K562 (cell line): ENCODE measurements around the gene SEPTIN6. TPM values are rescaled to one million over a fixed set of nuclear protein-coding genes. Genes with fewer than 3 reads are reported as not detected.
"Not testable (repeated sequence)": the region's sequence is repeated elsewhere in the genome, so short reads cannot be mapped to it uniquely, and the experiment has no call there.

ENCODE experiments used
- ATAC-seq: fragments of 200-7000 bp; cut with Tn5 transposase; 3 replicates; pipeline ENCODE4 v1.9.1; 2020; ENCODE audit warnings: moderate library complexity
- BruUV-seq: library from RNA; stranded (reverse); fragments of 400-500 nt; replicated peaks from 2 replicates; lab custom pipeline; 2021; lab: Mats Ljungman, UMichigan
- CTCF ChIA-PET: fragments of 300-600 bp; formaldehyde crosslinking; extraction: SDS; loops from one replicate; lab custom pipeline; 2021; ENCODE audit warnings: low intra/inter-chr PET ratio; lab: Yijun Ruan, JAX
- POLR2A ChIA-PET: fragments of 300-600, 350-650 bp; sonication (Branson Sonifier 250); formaldehyde crosslinking; extraction: SDS; loops from one replicate; lab custom pipeline; 2021; ENCODE audit warnings: antibody characterized with exemption, inconsistent platforms; lab: Yijun Ruan, JAX
- DNase-seq, 4 experiments: peaks; one replicate each; pipeline versions ENCODE4 v3.0.0 to v3.0.0-alpha.2; 2011 to 2018; ENCODE audit warnings: low spot score in 3 of 4, mixed read lengths in 3 of 4; ENCODE audit errors: extremely low read depth in 1 of 4
- FAIRE-seq: peaks from 2 replicates; lab custom pipeline; 2011; peaks lifted over from hg19 to GRCh38; lab: Jason Lieb, UNC
- H2AFZ ChIP-seq: 2 replicates; pipeline ENCODE4 v1.6.0; 2011; ENCODE audit warnings: low read depth, low read length, control low read depth, inconsistent platforms
- H3K27ac ChIP-seq: fragments of 200-600 bp; 3 replicates; pipeline ENCODE4 v1.8.0; 2011; ENCODE audit warnings: low read depth, mild to moderate bottlenecking, control low read depth, inconsistent platforms, low read length, moderate library complexity, mixed read lengths; ENCODE audit errors: extremely low read depth
- H3K27me3 ChIP-seq, 2 experiments: fragments of 300-600 bp in 1 of 2; 2 replicates in 1 of 2; 3 replicates in 1 of 2; pipeline versions ENCODE4 v1.6.0 to v1.8.0; 2011; ENCODE audit warnings: inconsistent platforms in 2 of 2, low read length in 2 of 2, mild to moderate bottlenecking in 1 of 2, mixed read lengths in 1 of 2, moderate library complexity in 1 of 2; ENCODE audit not compliant: control insufficient read depth in 2 of 2, insufficient read depth in 2 of 2
- H3K36me3 ChIP-seq: fragments of 300-600 bp; 3 replicates; pipeline ENCODE4 v1.8.0; 2011; ENCODE audit warnings: mild to moderate bottlenecking, low read length, inconsistent platforms; ENCODE audit not compliant: control insufficient read depth, insufficient read depth
- H3K4me1 ChIP-seq, 2 experiments: fragments of 200-600 bp in 1 of 2; replicated peaks in 1 of 2; 2 replicates in 1 of 2; 3 replicates in 1 of 2; pipeline versions ENCODE4 v1.5.1 to v1.8.0; 2011; ENCODE audit warnings: inconsistent platforms in 2 of 2, low read length in 2 of 2, mild to moderate bottlenecking in 1 of 2, mixed read lengths in 1 of 2, moderate library complexity in 1 of 2; ENCODE audit not compliant: control insufficient read depth in 2 of 2, insufficient read depth in 2 of 2
- H3K4me2 ChIP-seq: 2 replicates; pipeline ENCODE4 v1.6.1; 2011; ENCODE audit warnings: low read length, control low read depth, inconsistent platforms, mixed read lengths; ENCODE audit not compliant: insufficient read depth
- H3K4me3 ChIP-seq: fragments of 200-600 bp; sonication (generic), shearing (Covaris generic); 2 replicates; pipeline ENCODE4 v1.5.1; 2016; ENCODE audit warnings: control low read depth, inconsistent platforms
- H3K79me2 ChIP-seq: fragments of 200-600 bp; 3 replicates; pipeline ENCODE4 v1.8.0; 2011; ENCODE audit warnings: low read length, inconsistent platforms; ENCODE audit not compliant: control insufficient read depth, insufficient read depth
- H3K9ac ChIP-seq, 2 experiments: 2 replicates each; pipeline versions ENCODE4 v1.6.0 to v1.6.1; 2011; ENCODE audit warnings: low read depth in 2 of 2, low read length in 2 of 2, control low read depth in 1 of 2, inconsistent platforms in 1 of 2, mild to moderate bottlenecking in 1 of 2, mixed read lengths in 1 of 2; ENCODE audit not compliant: insufficient read depth in 1 of 2
- H3K9me1 ChIP-seq: one replicate; pipeline ENCODE4 v1.6.0; 2011; ENCODE audit warnings: inconsistent platforms, mild to moderate bottlenecking, low read length, moderate library complexity; ENCODE audit not compliant: control insufficient read depth, insufficient read depth
- H3K9me3 ChIP-seq: replicated peaks from 2 replicates; pipeline ENCODE4 v1.5.1; 2011; ENCODE audit warnings: low read depth, low read length, inconsistent platforms; ENCODE audit not compliant: control insufficient read depth, insufficient read depth
- H4K20me1 ChIP-seq: replicated peaks from 2 replicates; pipeline ENCODE4 v1.6.1; 2011; ENCODE audit warnings: low read length, inconsistent platforms, mixed read lengths; ENCODE audit not compliant: control insufficient read depth, insufficient read depth
- EGR1 ChIP-seq: fragments of 450-650 bp; conservative IDR thresholded peaks from 2 replicates; pipeline ENCODE4 v1.6.1; 2017; ENCODE audit warnings: mild to moderate bottlenecking
- NFRKB ChIP-seq: fragments of 450-650 bp; IDR thresholded peaks from 2 replicates; pipeline ENCODE4 v1.6.1; 2016; ENCODE audit warnings: low read depth
- RUNX1 ChIP-seq: sonication (generic); IDR thresholded peaks from 2 replicates; pipeline ENCODE4 v1.6.1; 2016; ENCODE audit warnings: antibody characterized with exemption, low read depth
- SMAD1 ChIP-seq: fragments of 150-350 bp; IDR thresholded peaks from 2 replicates; pipeline ENCODE4 v1.6.1; 2014; ENCODE audit warnings: low read length, low read depth; ENCODE audit not compliant: partially characterized antibody
- ZBTB9 ChIP-seq: fragments of 450-650 bp; formaldehyde crosslinking; IDR thresholded peaks from 2 replicates; pipeline ENCODE4 v1.4.0; 2020; ENCODE audit warnings: mild to moderate bottlenecking, moderate library complexity
- ZNF79 ChIP-seq: fragments of 250-450 bp; sonication (Bioruptor Pico); IDR thresholded peaks from 2 replicates; pipeline ENCODE4 v1.4.0; 2020; ENCODE audit warnings: low read depth, mild to moderate bottlenecking, moderate library complexity
- WGBS: fragments of 100-300 bp; shearing (Covaris generic); methylation state at CpG from one replicate; pipeline ENCODE4 v1.1.6; 2016; ENCODE audit warnings: low coverage, mixed read lengths; ENCODE audit not compliant: insufficient coverage; ENCODE audit errors: missing lambda C conversion rate; 5-methylcytosine and 5-hydroxymethylcytosine counted together
- in situ Hi-C: fragments of 300-500 bp; cut with MboI; formaldehyde crosslinking; loops from 4 replicates; pipeline ENCODE4 v1.15.0; 2018; ENCODE audit warnings: inconsistent platforms, mixed read lengths
- intact Hi-C: fragments of 100-400 bp; cut with micrococcal nuclease; formaldehyde crosslinking; loops from 2 replicates; pipeline ENCODE4 v1.14.2; 2022
- polyA plus RNA-seq, 8 experiments: library from polyadenylated mRNA; depleted of rRNA in 4 of 8; stranded (reverse) in 5 of 8; unstranded in 3 of 8; fragments of >200 nt; fragmentation: Nextera tagmentation in 2 of 8; fragmentation: Illumina TruSeq in 1 of 8; extraction: Ambion mirVana in 2 of 8; extraction: Trizol in 1 of 8; gene quantifications; 2 replicates each; pipeline versions ENCODE4 v1.2.1 to v1.2.3, GENCODE V29; 2011 to 2014; ENCODE audit warnings: inconsistent platforms in 1 of 8, missing spikeins in 1 of 8
- total RNA-seq, 7 experiments: library from RNA; depleted of rRNA in 6 of 7; stranded (reverse); fragments of >200 nt in 6 of 7; fragmentation: Illumina TruSeq in 2 of 7; extraction: Trizol in 2 of 7; gene quantifications; 2 replicates each; pipeline versions ENCODE4 v1.2.1 to v1.2.3, GENCODE V29; 2011 to 2021; ENCODE audit warnings: low replicate concordance in 1 of 7

SEPTIN6 gene
- total and polyA plus RNA-seq, 9 of the 15 experiments (the other 6 are each of a cell fraction or from before 2014, with no cell fraction given) = 8.4 to 67.0 (median 37.8) TPM

- intact Hi-C loops = no loop called here
- no peak for DNase-seq
- Histone ChIP-seq H3K9ac (no peak overlapping the region), H3K27me3 (no peaks in the 10 kb centered on the region), H4K20me1 (no peaks in the 10 kb centered on the region)
- no peak for TF ChIP-seq SMAD1
- no peak for TF ChIP-seq NFRKB
- TF ChIP-seq EGR1 = no peak
- TF ChIP-seq ZNF79 = no peak
- no peak for TF ChIP-seq ZBTB9 (CRISPR knock-in tag)
- no peak for TF ChIP-seq RUNX1
- TF ChIP-seq, all 486 proteins: peak for 0
- ATAC-seq = no peak
- 71% methylated on average over 11 of the region's 16 CpGs for WGBS
- Histone ChIP-seq H3K9me1 (no peaks in the 10 kb centered on the region), H2AFZ (no peak overlapping the region), H3K36me3 (peaks cover 27% of the 10 kb centered on the region; the same call in 1 of the 3 replicates), H3K4me1 (no peaks in the 10 kb centered on the region; a peak in 3 of 5 replicates), H3K4me3 (no peak overlapping the region), H3K4me2 (no peak overlapping the region), H3K27ac (no peak overlapping the region), H3K9me3 (no peaks in the 10 kb centered on the region), H3K79me2 (no peaks in the 10 kb centered on the region)
- no peak for FAIRE-seq
- ChIA-PET POLR2A (interaction anchor here (0.9 to 1.9 kb wide), 3 partner anchors 10 to 18 kb away, joined by 3 to 5 read pairs (median 3); no protein-coding TSS in a partner anchor), CTCF (no interaction called here)
- in situ Hi-C loops = no loop called here
- no TSS peak for BruUV-seq
Observed at GRCh38 chrX:119667111-119667878, 25.7 kb downstream of the SEPTIN6 start.

GRCh38 chrX:119664877-119665276 lies 28.1 kb downstream of the SEPTIN6 start:
- H3K4me3 ChIP-seq, intact Hi-C loops, H3K79me2 ChIP-seq, CTCF ChIA-PET, H3K9me1 ChIP-seq, ATAC-seq, H3K9me3 ChIP-seq, H4K20me1 ChIP-seq, FAIRE-seq, H3K4me1 ChIP-seq, H3K27me3 ChIP-seq, H3K27ac ChIP-seq, POLR2A ChIA-PET, H3K9ac ChIP-seq, H3K4me2 ChIP-seq, BruUV-seq, H2AFZ ChIP-seq, DNase-seq, in situ Hi-C loops: not testable (repeated sequence)
- peaks cover 23% of the 10 kb centered on the region; the same call in 1 of the 3 replicates for H3K36me3 ChIP-seq
- WGBS = 33% methylated on average over 1 of the region's 9 CpGs
